ENCODE results near the gene CALHM2.

DNA sequence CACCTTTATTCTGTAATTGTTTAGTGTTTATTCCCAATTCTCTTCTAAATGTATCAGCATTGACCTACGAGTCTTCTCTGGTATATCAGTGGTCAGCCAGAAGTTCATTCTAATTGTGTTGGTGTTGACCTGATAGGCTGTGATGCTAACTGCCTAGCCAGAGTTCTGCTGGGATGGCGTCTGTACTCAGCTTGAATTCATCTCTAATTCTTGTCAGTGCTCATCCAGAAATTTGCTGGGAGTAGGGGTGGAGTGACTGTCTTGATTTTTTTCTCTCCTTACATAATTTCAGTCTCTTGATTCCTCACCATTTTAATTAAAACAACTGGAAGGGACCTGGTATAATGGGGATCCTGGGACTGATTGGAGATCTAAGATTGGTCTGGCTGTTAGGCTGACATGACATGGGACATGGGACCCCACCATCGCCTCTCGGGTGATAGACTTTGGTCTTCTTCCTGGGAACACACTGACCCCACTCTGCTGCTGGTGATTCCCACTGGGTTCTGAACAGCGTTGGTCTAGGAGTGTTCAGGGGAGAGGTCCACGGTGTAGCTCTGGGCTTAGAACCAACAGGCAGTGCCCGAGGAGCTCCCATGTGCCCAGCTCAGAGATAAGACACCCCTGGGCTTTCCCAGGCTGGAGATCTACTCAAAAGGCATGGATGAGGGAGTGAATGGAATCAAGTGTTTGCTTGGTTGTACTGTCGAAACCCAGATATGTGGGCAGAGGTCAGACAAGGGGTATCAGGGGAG lies 45.2 kb upstream of the CALHM2 start:
- TF ChIP-seq, protein P1, sequence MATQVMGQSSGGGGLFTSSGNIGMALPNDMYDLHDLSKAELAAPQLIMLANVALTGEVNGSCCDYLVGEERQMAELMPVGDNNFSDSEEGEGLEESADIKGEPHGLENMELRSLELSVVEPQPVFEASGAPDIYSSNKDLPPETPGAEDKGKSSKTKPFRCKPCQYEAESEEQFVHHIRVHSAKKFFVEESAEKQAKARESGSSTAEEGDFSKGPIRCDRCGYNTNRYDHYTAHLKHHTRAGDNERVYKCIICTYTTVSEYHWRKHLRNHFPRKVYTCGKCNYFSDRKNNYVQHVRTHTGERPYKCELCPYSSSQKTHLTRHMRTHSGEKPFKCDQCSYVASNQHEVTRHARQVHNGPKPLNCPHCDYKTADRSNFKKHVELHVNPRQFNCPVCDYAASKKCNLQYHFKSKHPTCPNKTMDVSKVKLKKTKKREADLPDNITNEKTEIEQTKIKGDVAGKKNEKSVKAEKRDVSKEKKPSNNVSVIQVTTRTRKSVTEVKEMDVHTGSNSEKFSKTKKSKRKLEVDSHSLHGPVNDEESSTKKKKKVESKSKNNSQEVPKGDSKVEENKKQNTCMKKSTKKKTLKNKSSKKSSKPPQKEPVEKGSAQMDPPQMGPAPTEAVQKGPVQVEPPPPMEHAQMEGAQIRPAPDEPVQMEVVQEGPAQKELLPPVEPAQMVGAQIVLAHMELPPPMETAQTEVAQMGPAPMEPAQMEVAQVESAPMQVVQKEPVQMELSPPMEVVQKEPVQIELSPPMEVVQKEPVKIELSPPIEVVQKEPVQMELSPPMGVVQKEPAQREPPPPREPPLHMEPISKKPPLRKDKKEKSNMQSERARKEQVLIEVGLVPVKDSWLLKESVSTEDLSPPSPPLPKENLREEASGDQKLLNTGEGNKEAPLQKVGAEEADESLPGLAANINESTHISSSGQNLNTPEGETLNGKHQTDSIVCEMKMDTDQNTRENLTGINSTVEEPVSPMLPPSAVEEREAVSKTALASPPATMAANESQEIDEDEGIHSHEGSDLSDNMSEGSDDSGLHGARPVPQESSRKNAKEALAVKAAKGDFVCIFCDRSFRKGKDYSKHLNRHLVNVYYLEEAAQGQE (IDR thresholded peaks at IDR 0.05; ENCODE audit: insufficient read depth in 1 of 2, low read depth in 2 of 2, low read length in 2 of 2) = no peak
- no peak for TF ChIP-seq POLR2AphosphoS5 (IDR thresholded peaks at IDR 0.05; ENCODE audit: low read depth, low read length)
- no peak for TF ChIP-seq TAF1 (IDR thresholded peaks at IDR 0.05; ENCODE audit: borderline replicate concordance, insufficient read depth, low read length)
